ENCODE measurements around the gene DAD1.

GRCh38 chr14:22563987-22564386 lies 25.0 kb downstream of the DAD1 start:
- TF ChIP-seq CTCF (IDR thresholded peaks at IDR 0.05): no peak
- TF ChIP-seq EZH2 (IDR thresholded peaks at IDR 0.05): no peak

All from neural progenitor cell (in vitro differentiated cells).